H1 (cell line): Measurements from ENCODE around the gene CYTH1. TPM values are rescaled to one million over a fixed set of nuclear protein-coding genes. Genes with fewer than 3 reads are reported as not detected.

Source experiments
- CTCF ChIA-PET: fragments of 300-600 bp; sonication (Branson Sonifier 250); formaldehyde crosslinking; loops from one replicate; lab custom pipeline; 2021; ENCODE audit not compliant: partially characterized antibody; lab: Charles Lee
- POLR2A ChIA-PET: fragments of 300-600 bp; sonication (Branson Sonifier 250); formaldehyde crosslinking; loops from one replicate; lab custom pipeline; 2021; ENCODE audit warnings: inconsistent platforms; ENCODE audit not compliant: partially characterized antibody; lab: Charles Lee
- DNase-seq, 2 experiments: peaks; one replicate each; pipeline versions ENCODE4 v3.0.0 to v3.0.0-alpha.2; 2010 to 2022; ENCODE audit warnings: low spot score in 2 of 2, low read depth in 1 of 2, mixed read lengths in 1 of 2
- FAIRE-seq: peaks from 2 replicates; lab custom pipeline; 2011; peaks lifted over from hg19 to GRCh38; lab: Jason Lieb, UNC
- H2AFZ ChIP-seq: 2 replicates; pipeline ENCODE4 v1.8.1; 2012; ENCODE audit warnings: low read length, inconsistent platforms
- H2AK5ac ChIP-seq: 2 replicates; pipeline ENCODE4 v1.6.1; 2013; ENCODE audit warnings: low read depth, low read length
- H2BK120ac ChIP-seq: replicated peaks from 2 replicates; pipeline ENCODE3; 2013; ENCODE audit warnings: low read depth, low read length, inconsistent platforms
- H2BK12ac ChIP-seq: 2 replicates; pipeline ENCODE4 v1.6.1; 2013; ENCODE audit warnings: low read depth, low read length
- H2BK15ac ChIP-seq: 2 replicates; pipeline ENCODE4 v1.6.1; 2013; ENCODE audit warnings: low read length
- H2BK20ac ChIP-seq: 2 replicates; pipeline ENCODE4 v1.6.1; 2013; ENCODE audit warnings: low read length
- H2BK5ac ChIP-seq: 2 replicates; pipeline ENCODE4 v1.6.1; 2013; ENCODE audit warnings: low read depth, low read length
- H3K14ac ChIP-seq: 2 replicates; pipeline ENCODE4 v1.6.1; 2013; ENCODE audit warnings: inconsistent platforms; ENCODE audit not compliant: insufficient read length
- H3K18ac ChIP-seq: 2 replicates; pipeline ENCODE4 v1.6.1; 2013; ENCODE audit warnings: low read length; ENCODE audit errors: extremely low read depth
- H3K23ac ChIP-seq: 2 replicates; pipeline ENCODE4 v1.6.1; 2013; ENCODE audit warnings: inconsistent platforms; ENCODE audit not compliant: insufficient read length
- H3K23me2 ChIP-seq: 2 replicates; pipeline ENCODE4 v1.6.1; 2013; ENCODE audit warnings: low read depth, low read length
- H3K27ac ChIP-seq: 2 replicates; pipeline ENCODE4 v1.6.1; 2011; ENCODE audit warnings: low read depth, low read length, inconsistent platforms
- H3K27me3 ChIP-seq, 4 experiments: replicated peaks in 1 of 4; 1 replicate in 1 of 4; 2 replicates in 3 of 4; pipeline versions ENCODE4 v1.6.1 to v1.8.1; 2011 to 2013; ENCODE audit warnings: low read length in 3 of 4, mild to moderate bottlenecking in 3 of 4, inconsistent platforms in 2 of 4, mixed read lengths in 2 of 4, moderate library complexity in 1 of 4; ENCODE audit not compliant: control insufficient read depth in 3 of 4, insufficient read depth in 3 of 4; ENCODE audit errors: extremely low read depth in 1 of 4
- H3K36me3 ChIP-seq, 4 experiments: 2 replicates each; pipeline versions ENCODE4 v1.6.1 to v1.8.1; 2011 to 2013; ENCODE audit warnings: mild to moderate bottlenecking in 4 of 4, low read length in 3 of 4, moderate library complexity in 2 of 4, control low read depth in 1 of 4, inconsistent platforms in 1 of 4; ENCODE audit not compliant: insufficient read depth in 4 of 4, control insufficient read depth in 2 of 4
- H3K4ac ChIP-seq: replicated peaks from 2 replicates; pipeline ENCODE3; 2013; ENCODE audit warnings: low read length, low read depth, mixed read lengths, inconsistent platforms; ENCODE audit not compliant: insufficient read length
- H3K4me1 ChIP-seq, 4 experiments: replicated peaks in 1 of 4; 1 replicate in 1 of 4; 2 replicates in 3 of 4; pipeline versions ENCODE4 v1.6.1 to v1.8.1; 2011 to 2013; ENCODE audit warnings: low read length in 3 of 4, inconsistent platforms in 2 of 4, mixed read lengths in 1 of 4; ENCODE audit not compliant: insufficient read depth in 4 of 4, control insufficient read depth in 3 of 4
- H3K4me2 ChIP-seq, 2 experiments: 2 replicates each; pipeline versions ENCODE4 v1.6.1 to v1.8.1; 2011 to 2013; ENCODE audit warnings: low read depth in 2 of 2, low read length in 2 of 2, control low read depth in 1 of 2, inconsistent platforms in 1 of 2, mild to moderate bottlenecking in 1 of 2; ENCODE audit not compliant: insufficient read depth in 1 of 2
- H3K4me3 ChIP-seq, 4 experiments: fragments of 200-600, 300-600 bp in 1 of 4; sonication (generic), shearing (Covaris generic), sonication (Bioruptor Twin) in 1 of 4; 2 replicates each; pipeline versions ENCODE4 v1.5.1 to v1.8.1; 2011 to 2016; ENCODE audit warnings: low read length in 4 of 4, low read depth in 3 of 4, control low read depth in 2 of 4, inconsistent platforms in 2 of 4, mild to moderate bottlenecking in 2 of 4, mixed read lengths in 1 of 4, moderate library complexity in 1 of 4; ENCODE audit not compliant: insufficient read depth in 2 of 4; ENCODE audit errors: extremely low read depth in 1 of 4
- H3K56ac ChIP-seq: replicated peaks from 2 replicates; pipeline ENCODE3; 2013; ENCODE audit warnings: low read depth, mild to moderate bottlenecking, mixed read lengths, low read length, inconsistent platforms; ENCODE audit not compliant: insufficient read length
- H3K79me1 ChIP-seq: 2 replicates; pipeline ENCODE4 v1.6.1; 2013; ENCODE audit warnings: low read depth, low read length, control low read depth
- H3K79me2 ChIP-seq, 2 experiments: 2 replicates each; pipeline versions ENCODE4 v1.6.1 to v1.8.1; 2012 to 2013; ENCODE audit warnings: low read length in 2 of 2, mild to moderate bottlenecking in 2 of 2, inconsistent platforms in 1 of 2; ENCODE audit not compliant: insufficient read depth in 2 of 2, control insufficient read depth in 1 of 2
- H3K9ac ChIP-seq, 4 experiments: replicated peaks in 1 of 4; 1 replicate in 1 of 4; 2 replicates in 3 of 4; pipeline versions ENCODE4 v1.6.1 to v1.8.1; 2011 to 2013; ENCODE audit warnings: low read depth in 3 of 4, low read length in 3 of 4, control low read depth in 2 of 4, mild to moderate bottlenecking in 2 of 4, moderate library complexity in 2 of 4, inconsistent platforms in 1 of 4; ENCODE audit errors: extremely low read depth in 1 of 4
- H3K9me3 ChIP-seq, 2 experiments: 2 replicates each; pipeline versions ENCODE4 v1.6.1 to v1.8.1; 2012 to 2013; ENCODE audit warnings: mild to moderate bottlenecking in 2 of 2, moderate library complexity in 2 of 2, control low read depth in 1 of 2, inconsistent platforms in 1 of 2, low read depth in 1 of 2, low read length in 1 of 2, mixed read lengths in 1 of 2; ENCODE audit not compliant: insufficient read depth in 2 of 2
- H4K20me1 ChIP-seq, 2 experiments: replicated peaks in 1 of 2; 2 replicates each; pipeline versions ENCODE3 to v1.8.1; 2011 to 2013; ENCODE audit warnings: inconsistent platforms in 2 of 2, low read length in 2 of 2, mild to moderate bottlenecking in 1 of 2; ENCODE audit not compliant: insufficient read depth in 2 of 2, control insufficient read depth in 1 of 2
- H4K5ac ChIP-seq: 2 replicates; pipeline ENCODE4 v1.6.1; 2013; ENCODE audit warnings: low read length, low read depth, mixed read lengths, inconsistent platforms; ENCODE audit not compliant: insufficient read length
- H4K8ac ChIP-seq: 2 replicates; pipeline ENCODE4 v1.8.0; 2013; ENCODE audit warnings: mild to moderate bottlenecking, moderate library complexity, low read length, inconsistent platforms; ENCODE audit not compliant: insufficient read depth; ENCODE audit errors: extremely low read depth
- H4K91ac ChIP-seq: replicated peaks from 2 replicates; pipeline ENCODE3; 2013; ENCODE audit warnings: low read length, mixed read lengths, inconsistent platforms; ENCODE audit not compliant: insufficient read length
- EP300 ChIP-seq, 2 experiments: IDR thresholded peaks; 1 replicate in 1 of 2; 2 replicates in 1 of 2; pipeline ENCODE4 v1.6.1; 2011 to 2012; ENCODE audit warnings: low read depth in 2 of 2, low read length in 2 of 2, mild to moderate bottlenecking in 2 of 2, borderline replicate concordance in 1 of 2, inconsistent platforms in 1 of 2, moderate library complexity in 1 of 2
- GABPA ChIP-seq: IDR thresholded peaks from 2 replicates; pipeline ENCODE4 v1.6.1; 2011; ENCODE audit warnings: mild to moderate bottlenecking, low read length, moderate library complexity, borderline replicate concordance; ENCODE audit not compliant: insufficient read depth
- HDAC6 ChIP-seq: IDR thresholded peaks from one replicate; pipeline ENCODE4 v1.7.1; 2012; ENCODE audit warnings: low read depth, mild to moderate bottlenecking, inconsistent platforms, low read length, moderate library complexity
- JUND ChIP-seq: IDR thresholded peaks from 2 replicates; pipeline ENCODE4 v1.6.1; 2011; ENCODE audit warnings: mild to moderate bottlenecking, improper control_type of control experiment, low read length
- KDM4A ChIP-seq: IDR thresholded peaks from one replicate; pipeline ENCODE4 v1.7.1; 2012; ENCODE audit warnings: low read depth, mild to moderate bottlenecking, moderate library complexity, low read length, inconsistent platforms; ENCODE audit not compliant: severe bottlenecking
- SAP30 ChIP-seq: fragments of 300-600 bp; sonication (generic); IDR thresholded peaks from 2 replicates; pipeline ENCODE4 v1.7.1; 2012; ENCODE audit warnings: low read length, moderate library complexity, mild to moderate bottlenecking, inconsistent platforms; ENCODE audit not compliant: insufficient read depth, insufficient replicate concordance
- SIN3A ChIP-seq, 2 experiments: IDR thresholded peaks in 1 of 2; conservative IDR thresholded peaks in 1 of 2; 2 replicates each; pipeline ENCODE4 v1.6.1; 2011 to 2012; ENCODE audit warnings: low read length in 2 of 2, improper control_type of control experiment in 1 of 2, low read depth in 1 of 2, mild to moderate bottlenecking in 1 of 2
- SP4 ChIP-seq: IDR thresholded peaks from 2 replicates; pipeline ENCODE4 v1.6.1; 2012; ENCODE audit warnings: low read length, inconsistent platforms
- TAF1 ChIP-seq: IDR thresholded peaks from 2 replicates; pipeline ENCODE4 v1.6.1; 2011; ENCODE audit warnings: mild to moderate bottlenecking, low read depth, low read length
- TBP ChIP-seq: IDR thresholded peaks from 2 replicates; pipeline ENCODE4 v1.6.1; 2011; ENCODE audit warnings: low read depth, low read length, improper control_type of control experiment
- WGBS, 2 experiments: shearing (Covaris generic) in 1 of 2; methylation state at CpG; one replicate each; pipeline versions ENCODE4 v1.1.6 to v1.1.7; 2013 to 2015; ENCODE audit warnings: low lambda C conversion rate in 2 of 2, mixed read lengths in 2 of 2, inconsistent platforms in 1 of 2, low coverage in 1 of 2, missing lambda C conversion rate in 1 of 2; ENCODE audit not compliant: insufficient replicate concordance in 2 of 2, insufficient coverage in 1 of 2, insufficient read length in 1 of 2; ENCODE audit errors: extremely low coverage in 1 of 2, missing lambda C conversion rate in 1 of 2; 5-methylcytosine and 5-hydroxymethylcytosine counted together
- polyA plus RNA-seq, 7 experiments: library from polyadenylated mRNA; depleted of rRNA in 3 of 7; stranded (reverse) in 5 of 7; unstranded in 2 of 7; fragments of >200 nt in 5 of 7; fragments of 200-250 nt in 2 of 7; gene quantifications; 1 replicate in 5 of 7; 2 replicates in 1 of 7; 4 replicates in 1 of 7; pipeline versions ENCODE4 v1.2.1 to v1.2.3, GENCODE V29; 2011 to 2013; ENCODE audit warnings: missing spikeins in 2 of 7, mixed read lengths in 2 of 7
- total RNA-seq: library from RNA; stranded (reverse); fragmentation: NEBNext Ultra II Directional; extraction: Animal tissue kit (Norgen Biotek cat#: 25700); gene quantifications from 2 replicates; pipeline ENCODE4 v1.2.1, GENCODE V29; 2021

The CYTH1 gene
- total and polyA plus RNA-seq, 2 of the 8 experiments (the other 6 are each of a cell fraction or from before 2014, with no cell fraction given): 12.8 to 14.8 TPM

GRCh38 chr17:78682363-78682762 is 99.7 kb downstream of the CYTH1 start:
- FAIRE-seq: no peak
- CTCF ChIA-PET: interaction anchor here (1.2 to 1.4 kb wide), 2 partner anchors 25 to 185 kb away, joined by 3 to 4 read pairs; no protein-coding TSS in a partner anchor

More at GRCh38 chr17:78682363-78682762, 99.7 kb downstream of the CYTH1 start:
- no peaks in the 10 kb centered on the region for H3K79me2 ChIP-seq
- no peak overlapping the region for H3K4me3 ChIP-seq
- peaks cover 0 to 4% (median 0%) of the 10 kb centered on the region in 4 experiments; a peak in 2 of 8 replicates for H3K36me3 ChIP-seq
- no peaks in the 10 kb centered on the region for H3K9me3 ChIP-seq
- H4K8ac ChIP-seq: no peak overlapping the region
- H2BK15ac ChIP-seq: no peak overlapping the region
- 93% methylated on average over 2 of the region's 2 CpGs; no CpG with 5 or more reads in 1 of the 2 experiments for WGBS, 2 experiments
- no peak overlapping the region for H3K4me2 ChIP-seq
- no peaks in the 10 kb centered on the region for H3K23me2 ChIP-seq
- H3K4me1 ChIP-seq: peaks cover 0 to 2% (median under 1%) of the 10 kb centered on the region in 4 experiments; a peak in 1 of 7 replicates
- H3K14ac ChIP-seq: no peak overlapping the region
- no peaks in the 10 kb centered on the region for H3K79me1 ChIP-seq
- H3K27ac ChIP-seq: no peak overlapping the region
- no peak overlapping the region for H4K5ac ChIP-seq
- no peak overlapping the region for H3K56ac ChIP-seq
- H3K9ac ChIP-seq: no peak overlapping the region
- peaks cover 0 to 3% of the 10 kb centered on the region in 2 experiments for H4K20me1 ChIP-seq
- POLR2A ChIA-PET: no interaction called here
- H2AFZ ChIP-seq: no peak overlapping the region
- no peak overlapping the region for H2BK5ac ChIP-seq
- H3K27me3 ChIP-seq: no peaks in the 10 kb centered on the region
- H3K4ac ChIP-seq: no peak overlapping the region
- H2BK20ac ChIP-seq: no peak overlapping the region
- H3K23ac ChIP-seq: no peak overlapping the region
- H2AK5ac ChIP-seq: no peak overlapping the region
- no peak overlapping the region for H4K91ac ChIP-seq
- no peak overlapping the region for H2BK120ac ChIP-seq
- H3K18ac ChIP-seq: no peak overlapping the region
- TF ChIP-seq SIN3A (conservative IDR thresholded peaks at IDR 0.05 in 1 of 2, IDR thresholded peaks at IDR 0.05 in 1 of 2; ENCODE audit: low read depth in 1 of 2, low read length in 2 of 2) (no peak), HDAC6 (no peak), SP4 (no peak), JUND (no peak), SAP30 (no peak), KDM4A (no peak), TBP (no peak), EP300 (IDR thresholded peaks at IDR 0.05; ENCODE audit: borderline replicate concordance in 1 of 2, low read depth in 2 of 2, low read length in 2 of 2) (no peak), GABPA (no peak), TAF1 (no peak)
- no peak overlapping the region for H2BK12ac ChIP-seq
- no peak for DNase-seq
